HCT116 (cell line): ENCODE data around the gene TGDS. TPM values are rescaled to one million over a fixed set of nuclear protein-coding genes. Genes with fewer than 3 reads are reported as not detected.

Experiments
- EZH2phosphoT487 ChIP-seq: fragments of 200-600 bp; IDR thresholded peaks from 2 replicates; pipeline ENCODE4 v1.6.1; 2018; ENCODE audit warnings: antibody characterized with exemption, borderline replicate concordance
- total RNA-seq: library from RNA; stranded (reverse); gene quantifications from one replicate; pipeline ENCODE4 v1.2.1, GENCODE V29; 2021; ENCODE audit not compliant: unreplicated experiment

The TGDS gene
- total RNA-seq, 1 experiment from 2014 or later, result 16.9 TPM

- no peak for TF ChIP-seq EZH2phosphoT487
- TF ChIP-seq, all 23 proteins: peak for 0
Measured at GRCh38 chr13:94524407-94524806, 71.5 kb downstream of the TGDS start (continued).

Other genes starting within 250 kb of the TGDS start
- 0.12 TPM for gene DCT, start 116.5 kb downstream of the TGDS start, total RNA-seq
- gene GPR180, start 5.7 kb upstream of the TGDS start, total RNA-seq, result 6.4 TPM
- not detected for gene SOX21, start 116.4 kb upstream of the TGDS start, total RNA-seq